Measurements from ENCODE around the gene MOGAT3. TPM values are rescaled to one million over a fixed set of nuclear protein-coding genes. Genes with fewer than 3 reads are reported as not detected.
"Not testable (repeated sequence)": the region's sequence is repeated elsewhere in the genome, so short reads cannot be mapped to it uniquely, and the experiment has no call there.

The MOGAT3 gene
- total RNA-seq, 1 donor = not detected

- H3K4me3 ChIP-seq (ENCODE audit: low read length) = peak within 1 kb of the TSS; percentile 63
These were observed 16.8 kb upstream of the MOGAT3 start, which contains the start of the genes PLOD3 and ZNHIT1 for GRCh38 chr7:101217388-101218235. TSS of gene PLOD3 (minus strand) at chr7:101217581. CDS start at chr7:101217274, 307 bp downstream. TSS of gene ZNHIT1 (plus strand) at chr7:101218165. CDS start at chr7:101218196, 31 bp downstream.

GRCh38 chr7:101216860-101217387 is 16.1 kb upstream of the MOGAT3 start:
- Histone ChIP-seq H3K4me3 (ENCODE audit: low read length) (peak overlapping the region; percentile 63), H3K27me3 (ENCODE audit: insufficient read depth, low read length) (no peaks in the 10 kb centered on the region), H3K4me1 (ENCODE audit: insufficient read depth, low read length) (peaks cover 36% of the 10 kb centered on the region), H3K9me3 (ENCODE audit: low read depth, low read length) (no peaks in the 10 kb centered on the region)

More at GRCh38 chr7:101217388-101218235, 16.8 kb upstream of the MOGAT3 start, which contains the start of the genes PLOD3 and ZNHIT1:
- H3K27me3 ChIP-seq (ENCODE audit: insufficient read depth, low read length) = no peaks in the 10 kb centered on the region
- H3K9me3 ChIP-seq (ENCODE audit: low read depth, low read length) = no peaks in the 10 kb centered on the region
- H3K4me1 ChIP-seq (ENCODE audit: insufficient read depth, low read length) = peaks cover 36% of the 10 kb centered on the region

GRCh38 chr7:101216001-101216859 is 15.4 kb upstream of the MOGAT3 start:
- Histone ChIP-seq H3K4me1 (ENCODE audit: insufficient read depth, low read length) (peaks cover 36% of the 10 kb centered on the region), H3K27me3 (ENCODE audit: insufficient read depth, low read length) (no peaks in the 10 kb centered on the region), H3K4me3 (ENCODE audit: low read length) (peak overlapping the region; percentile 63)

GRCh38 chr7:101212014-101212413 is 11.2 kb upstream of the MOGAT3 start:
- Histone ChIP-seq H3K4me3 (ENCODE audit: low read length) (no peak overlapping the region), H3K4me1 (ENCODE audit: insufficient read depth, low read length) (peaks cover 12% of the 10 kb centered on the region), H3K9me3 (ENCODE audit: low read depth, low read length) (no peaks in the 10 kb centered on the region), H3K27me3 (ENCODE audit: insufficient read depth, low read length) (no peaks in the 10 kb centered on the region)

More at GRCh38 chr7:101216001-101216859, 15.4 kb upstream of the MOGAT3 start:
- H3K9me3 ChIP-seq (ENCODE audit: low read depth, low read length) = no peaks in the 10 kb centered on the region

GRCh38 chr7:101211501-101211900 is 10.7 kb upstream of the MOGAT3 start:
- Histone ChIP-seq H3K4me3 (ENCODE audit: low read length) (no peak overlapping the region), H3K27me3 (ENCODE audit: insufficient read depth, low read length) (no peaks in the 10 kb centered on the region), H3K4me1 (ENCODE audit: insufficient read depth, low read length) (peaks cover 7% of the 10 kb centered on the region), H3K9me3 (ENCODE audit: low read depth, low read length) (no peaks in the 10 kb centered on the region)

DNA sequence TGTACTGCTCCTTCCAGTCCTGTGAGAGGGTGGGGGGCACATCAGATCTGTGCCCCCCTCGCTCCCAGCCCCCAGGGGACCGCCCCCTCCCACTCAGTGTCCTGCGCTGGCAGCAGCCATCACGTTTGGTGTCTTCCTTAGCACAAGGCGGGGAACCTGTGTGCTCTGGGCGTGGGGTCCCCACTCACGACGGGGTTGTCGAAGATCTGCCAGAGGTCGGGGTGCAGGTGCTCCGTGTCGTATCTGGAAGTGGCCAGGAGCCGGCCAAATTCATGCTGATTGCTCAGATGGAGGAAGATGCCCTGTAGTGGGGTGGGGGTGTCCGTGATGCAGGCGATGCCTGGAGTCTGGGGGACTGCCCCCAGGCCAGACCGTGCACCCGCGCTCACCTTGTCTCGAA is 9.3 kb upstream of the MOGAT3 start:
- Histone ChIP-seq H3K4me3 (ENCODE audit: low read length) (no peak overlapping the region), H3K27me3 (ENCODE audit: insufficient read depth, low read length) (no peaks in the 10 kb centered on the region), H3K4me1 (ENCODE audit: insufficient read depth, low read length) (no peaks in the 10 kb centered on the region), H3K9me3 (ENCODE audit: low read depth, low read length) (no peaks in the 10 kb centered on the region)

DNA sequence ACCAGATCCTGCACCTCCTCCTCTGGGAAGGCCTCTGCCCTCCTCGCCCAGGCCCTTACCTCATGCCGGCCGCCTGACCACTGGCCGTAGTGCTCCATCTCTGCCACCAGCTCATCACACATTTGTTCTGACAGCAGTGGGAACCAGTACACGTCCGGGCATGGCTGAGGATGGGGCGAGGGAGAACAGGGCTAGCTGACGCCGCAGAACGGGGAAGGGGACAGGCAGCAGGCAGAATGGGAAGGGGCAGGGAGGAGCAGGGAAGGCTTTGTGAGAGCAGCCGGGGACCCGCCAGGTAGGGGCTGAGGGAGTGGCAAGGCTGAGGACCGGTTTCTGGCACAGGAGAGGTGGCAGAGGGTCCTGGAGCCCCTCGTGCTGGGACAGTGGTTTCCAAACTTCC is 8.0 kb upstream of the MOGAT3 start:
- no peak overlapping the region for H3K4me3 ChIP-seq (ENCODE audit: low read length)
- H3K27me3 ChIP-seq (ENCODE audit: insufficient read depth, low read length) = no peaks in the 10 kb centered on the region
- H3K9me3 ChIP-seq (ENCODE audit: low read depth, low read length) = no peaks in the 10 kb centered on the region
- peaks cover 6% of the 10 kb centered on the region for H3K4me1 ChIP-seq (ENCODE audit: insufficient read depth, low read length)

GRCh38 chr7:101207459-101207858 is 6.6 kb upstream of the MOGAT3 start:
- peaks cover 13% of the 10 kb centered on the region for H3K4me1 ChIP-seq (ENCODE audit: insufficient read depth, low read length)

DNA sequence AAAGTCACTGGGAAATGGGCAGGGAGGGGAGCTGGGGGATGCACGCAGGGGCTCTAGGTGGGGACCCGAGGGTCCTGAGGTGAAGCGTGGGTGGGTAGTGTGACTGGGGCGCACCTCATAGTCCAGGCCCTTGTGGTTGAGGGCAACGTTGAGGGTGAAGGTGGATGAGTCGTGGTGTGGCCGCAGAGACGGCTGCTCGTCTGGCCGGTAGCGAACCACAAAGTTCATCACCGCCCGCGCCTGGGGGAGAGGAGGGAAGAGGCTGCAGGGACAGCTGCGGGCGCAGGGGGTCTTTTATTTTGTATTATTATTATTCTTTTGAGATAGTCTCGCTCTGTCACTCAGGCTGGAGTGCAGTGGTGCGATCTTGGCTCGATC is 5.8 kb upstream of the MOGAT3 start:
- Histone ChIP-seq H3K4me1 (ENCODE audit: insufficient read depth, low read length) (peaks cover 19% of the 10 kb centered on the region), H3K9me3 (ENCODE audit: low read depth, low read length) (no peaks in the 10 kb centered on the region), H3K4me3 (ENCODE audit: low read length) (no peak overlapping the region), H3K27me3 (ENCODE audit: insufficient read depth, low read length) (peaks cover 7% of the 10 kb centered on the region)

More at GRCh38 chr7:101207459-101207858, 6.6 kb upstream of the MOGAT3 start:
- H3K4me3 ChIP-seq (ENCODE audit: low read length) = no peak overlapping the region
- no peaks in the 10 kb centered on the region for H3K9me3 ChIP-seq (ENCODE audit: low read depth, low read length)
- H3K27me3 ChIP-seq (ENCODE audit: insufficient read depth, low read length) = peaks cover 4% of the 10 kb centered on the region

DNA sequence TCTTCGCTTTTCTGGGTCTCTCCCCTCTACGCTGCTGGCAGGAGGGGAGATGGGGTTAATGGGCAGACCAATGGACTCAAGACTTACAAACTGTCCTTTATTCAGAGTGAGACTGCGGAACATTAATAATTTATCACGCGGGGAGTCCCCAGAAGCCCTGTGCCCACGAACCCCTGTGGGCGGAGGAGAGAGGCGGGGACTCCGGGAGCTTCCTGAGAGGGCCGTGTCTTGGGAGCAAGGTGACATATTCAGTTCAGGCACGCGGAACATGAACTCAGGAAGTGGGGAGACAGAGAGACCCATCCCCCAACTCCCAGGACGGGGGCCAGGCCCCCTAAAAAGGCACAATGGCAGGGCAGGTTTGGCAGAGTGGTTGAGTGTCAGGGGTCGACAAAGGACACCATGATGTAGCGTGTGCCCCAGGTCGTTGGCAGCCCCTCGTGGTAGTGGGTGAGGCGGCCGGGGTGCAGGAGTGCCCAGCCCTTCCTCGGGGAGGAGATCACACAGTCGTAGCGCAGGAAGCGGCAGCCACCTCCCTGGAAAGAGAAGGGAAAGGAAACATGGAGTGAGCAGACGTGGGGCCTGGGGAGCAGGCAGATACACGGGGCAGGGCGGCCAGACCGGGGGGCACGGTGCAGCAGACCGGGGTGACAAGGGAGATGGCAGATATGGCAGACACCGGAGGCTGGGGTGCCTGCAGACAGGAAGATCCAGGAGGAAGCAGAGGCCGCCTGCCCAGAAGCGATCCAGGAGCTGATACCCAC is 5.2 kb upstream of the MOGAT3 start:
- H3K9me3 ChIP-seq (ENCODE audit: low read depth, low read length) = no peaks in the 10 kb centered on the region
- H3K27me3 ChIP-seq (ENCODE audit: insufficient read depth, low read length) = peaks cover 9% of the 10 kb centered on the region
- no peak overlapping the region for H3K4me3 ChIP-seq (ENCODE audit: low read length)
- peaks cover 21% of the 10 kb centered on the region for H3K4me1 ChIP-seq (ENCODE audit: insufficient read depth, low read length)

- Histone ChIP-seq H3K27me3 (ENCODE audit: insufficient read depth, low read length) (peaks cover 17% of the 10 kb centered on the region), H3K4me1 (ENCODE audit: insufficient read depth, low read length) (peaks cover 25% of the 10 kb centered on the region)
- H3K4me3 ChIP-seq (ENCODE audit: low read length); H3K9me3 ChIP-seq (ENCODE audit: low read depth, low read length): not testable (repeated sequence)
These were observed 3.2 kb upstream of the MOGAT3 start for GRCh38 chr7:101203740-101204738.

DNA sequence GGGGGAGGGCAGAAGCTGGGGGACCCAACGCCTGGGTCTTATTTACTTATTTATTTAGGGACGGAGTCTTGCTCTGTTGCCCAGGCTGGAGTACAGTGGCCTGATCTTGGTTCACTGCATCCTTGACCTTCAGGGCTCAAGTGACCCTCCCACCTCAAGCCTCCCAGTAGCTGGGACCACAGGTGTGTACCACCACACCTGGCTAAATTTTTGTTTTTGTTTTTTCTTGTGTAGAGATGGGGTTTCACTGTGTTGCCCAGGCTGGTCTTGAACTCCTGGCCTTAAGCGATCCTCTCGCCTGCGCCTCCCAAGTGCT is 1.7 kb upstream of the MOGAT3 start:
- Histone ChIP-seq H3K9me3 (ENCODE audit: low read depth, low read length) (no peaks in the 10 kb centered on the region), H3K4me3 (ENCODE audit: low read length) (no peak overlapping the region), H3K27me3 (ENCODE audit: insufficient read depth, low read length) (peaks cover 17% of the 10 kb centered on the region), H3K4me1 (ENCODE audit: insufficient read depth, low read length) (peaks cover 25% of the 10 kb centered on the region)

DNA sequence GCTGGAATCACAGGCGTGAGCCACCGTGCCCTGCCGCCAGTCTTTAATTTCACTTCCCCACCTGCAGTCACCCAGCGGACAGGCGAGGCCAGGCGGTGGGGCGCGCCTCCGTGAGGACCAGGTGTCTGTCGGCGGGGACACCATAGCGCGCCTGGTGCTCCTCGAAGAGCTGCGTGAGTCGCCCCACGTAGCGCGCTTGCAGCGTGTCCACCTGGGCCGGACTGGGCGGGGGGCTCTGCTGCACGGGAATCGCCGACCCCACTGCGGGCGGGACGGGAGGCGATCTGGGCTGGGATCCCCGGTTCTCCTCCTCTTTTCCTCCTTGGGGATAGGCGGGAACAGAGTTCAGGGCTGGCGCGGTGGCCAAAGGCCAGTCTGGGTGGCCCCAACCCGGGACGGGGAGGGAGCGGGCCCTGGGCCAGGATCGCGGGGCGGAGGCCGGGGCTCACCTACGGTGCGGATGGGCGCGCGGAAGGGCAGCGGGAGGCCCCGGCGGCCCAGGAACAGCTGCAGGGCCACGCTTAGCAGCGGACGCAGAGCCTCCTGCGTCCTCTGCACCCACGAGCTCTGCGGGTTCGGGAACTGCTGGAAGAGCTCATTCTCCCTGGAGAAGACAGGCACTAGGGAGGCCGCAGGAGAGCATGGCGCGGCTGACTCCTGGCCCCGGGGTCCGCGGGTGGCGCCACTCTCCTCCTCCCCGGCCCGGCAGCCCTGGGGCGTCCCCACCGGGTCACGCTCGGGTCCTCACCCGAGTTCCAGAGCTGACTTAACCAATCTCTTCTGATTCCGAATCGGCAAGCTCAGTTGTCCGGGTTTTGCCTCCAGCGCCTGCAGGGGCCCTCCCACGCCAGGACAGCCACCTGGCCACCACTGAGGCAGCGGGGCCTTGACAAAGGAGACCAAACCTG is 1.1 kb upstream of the MOGAT3 start:
- Histone ChIP-seq H3K9me3 (ENCODE audit: low read depth, low read length) (no peaks in the 10 kb centered on the region), H3K4me3 (ENCODE audit: low read length) (no peak overlapping the region), H3K4me1 (ENCODE audit: insufficient read depth, low read length) (peaks cover 25% of the 10 kb centered on the region), H3K27me3 (ENCODE audit: insufficient read depth, low read length) (peaks cover 17% of the 10 kb centered on the region)
